OCI-LY7 (cell line): ENCODE measurements around the gene FNDC10.

Experiments used
- EZH2phosphoT487 ChIP-seq: fragments of 200-600 bp; sonication (generic); IDR thresholded peaks from 2 replicates; pipeline ENCODE4 v1.6.1; 2018; ENCODE audit warnings: low read depth, borderline replicate concordance, mild to moderate bottlenecking, mixed run types, antibody characterized with exemption, low read length, moderate library complexity, mixed read lengths
- TF ChIP-seq, protein P1 (sequence below): fragments of 200-600 bp; sonication (generic); conservative IDR thresholded peaks from 2 replicates; pipeline ENCODE4 v1.5.1; 2014; ENCODE audit warnings: mild to moderate bottlenecking, antibody characterized with exemption, low read length, moderate library complexity, mixed read lengths

DNA sequence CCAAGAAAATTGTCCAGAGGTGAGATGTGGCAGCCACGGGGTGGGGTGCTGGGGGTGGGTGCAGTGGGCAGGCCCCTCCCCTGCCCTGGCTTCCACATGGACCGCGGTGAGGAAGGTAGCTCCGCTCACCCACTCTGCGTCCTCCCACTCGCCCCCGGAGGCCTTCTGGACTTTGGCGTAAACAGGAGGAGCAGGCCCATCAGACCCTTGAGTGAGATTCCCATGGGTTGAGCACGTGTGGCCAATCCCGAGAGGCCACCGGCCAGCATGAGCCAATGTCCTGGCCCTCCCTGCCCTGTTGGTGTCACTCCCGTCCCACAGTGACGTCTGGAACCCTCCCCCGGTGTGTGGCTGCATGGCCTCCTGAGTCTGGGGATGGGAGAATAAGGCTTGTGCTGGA, 51.3 kb downstream of the FNDC10 start:
- TF ChIP-seq, protein P1, sequence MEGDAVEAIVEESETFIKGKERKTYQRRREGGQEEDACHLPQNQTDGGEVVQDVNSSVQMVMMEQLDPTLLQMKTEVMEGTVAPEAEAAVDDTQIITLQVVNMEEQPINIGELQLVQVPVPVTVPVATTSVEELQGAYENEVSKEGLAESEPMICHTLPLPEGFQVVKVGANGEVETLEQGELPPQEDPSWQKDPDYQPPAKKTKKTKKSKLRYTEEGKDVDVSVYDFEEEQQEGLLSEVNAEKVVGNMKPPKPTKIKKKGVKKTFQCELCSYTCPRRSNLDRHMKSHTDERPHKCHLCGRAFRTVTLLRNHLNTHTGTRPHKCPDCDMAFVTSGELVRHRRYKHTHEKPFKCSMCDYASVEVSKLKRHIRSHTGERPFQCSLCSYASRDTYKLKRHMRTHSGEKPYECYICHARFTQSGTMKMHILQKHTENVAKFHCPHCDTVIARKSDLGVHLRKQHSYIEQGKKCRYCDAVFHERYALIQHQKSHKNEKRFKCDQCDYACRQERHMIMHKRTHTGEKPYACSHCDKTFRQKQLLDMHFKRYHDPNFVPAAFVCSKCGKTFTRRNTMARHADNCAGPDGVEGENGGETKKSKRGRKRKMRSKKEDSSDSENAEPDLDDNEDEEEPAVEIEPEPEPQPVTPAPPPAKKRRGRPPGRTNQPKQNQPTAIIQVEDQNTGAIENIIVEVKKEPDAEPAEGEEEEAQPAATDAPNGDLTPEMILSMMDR = no peak
- TF ChIP-seq EZH2phosphoT487 = no peak
